Measurements from ENCODE around the gene PLD4.
"Not testable (repeated sequence)": the region's sequence is repeated elsewhere in the genome, so short reads cannot be mapped to it uniquely, and the experiment has no call there.

PLD4 gene

GRCh38 chr14:104885973-104886689, 38.5 kb upstream of the PLD4 start:
- no peak overlapping the region for H3K4me3 ChIP-seq (ENCODE audit: low read depth, low read length)

DNA sequence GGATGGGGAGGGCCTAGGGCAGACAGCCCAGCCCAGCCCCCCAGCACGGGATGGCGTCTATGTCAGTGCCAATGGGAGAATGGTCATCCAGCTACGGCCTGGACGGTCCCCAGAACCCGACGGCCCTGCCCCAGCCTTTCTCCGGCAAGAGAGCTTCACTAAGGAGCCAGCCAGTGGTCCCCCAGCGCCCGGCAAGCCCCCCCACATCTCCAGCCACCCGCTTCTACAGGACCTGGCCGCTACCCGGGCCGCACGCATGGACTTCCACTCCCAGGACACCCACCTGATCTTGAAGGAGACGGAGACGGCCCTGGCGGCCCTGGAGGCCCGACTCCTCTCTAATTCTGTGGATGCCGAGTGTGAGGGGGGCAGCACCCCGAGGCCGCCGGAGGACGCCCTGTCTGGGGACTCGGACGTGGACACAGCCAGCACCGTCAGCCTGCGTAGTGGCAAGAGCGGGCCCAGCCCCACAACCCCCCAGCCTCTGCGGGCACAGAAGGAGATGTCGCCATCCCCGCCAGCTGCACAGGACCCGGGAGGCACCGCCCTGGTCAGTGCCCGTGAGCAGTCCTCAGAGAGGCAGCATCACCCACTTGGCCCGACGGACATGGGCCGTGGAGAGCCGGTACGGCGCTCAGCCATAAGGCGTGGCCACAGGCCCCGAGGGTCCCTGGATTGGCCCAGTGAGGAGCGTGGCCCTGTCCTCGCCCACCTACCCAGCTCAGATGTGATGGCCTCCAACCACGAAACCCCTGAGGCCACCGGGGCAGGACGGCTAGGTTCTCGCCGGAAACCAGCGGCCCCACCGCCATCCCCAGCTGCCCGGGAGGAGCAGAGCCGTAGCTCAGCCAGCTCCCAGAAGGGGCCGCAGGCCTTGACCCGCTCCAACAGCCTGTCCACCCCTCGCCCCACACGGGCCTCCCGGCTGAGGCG, 37.7 kb upstream of the PLD4 start:
- no peak overlapping the region for H3K4me3 ChIP-seq (ENCODE audit: low read depth, low read length)

DNA sequence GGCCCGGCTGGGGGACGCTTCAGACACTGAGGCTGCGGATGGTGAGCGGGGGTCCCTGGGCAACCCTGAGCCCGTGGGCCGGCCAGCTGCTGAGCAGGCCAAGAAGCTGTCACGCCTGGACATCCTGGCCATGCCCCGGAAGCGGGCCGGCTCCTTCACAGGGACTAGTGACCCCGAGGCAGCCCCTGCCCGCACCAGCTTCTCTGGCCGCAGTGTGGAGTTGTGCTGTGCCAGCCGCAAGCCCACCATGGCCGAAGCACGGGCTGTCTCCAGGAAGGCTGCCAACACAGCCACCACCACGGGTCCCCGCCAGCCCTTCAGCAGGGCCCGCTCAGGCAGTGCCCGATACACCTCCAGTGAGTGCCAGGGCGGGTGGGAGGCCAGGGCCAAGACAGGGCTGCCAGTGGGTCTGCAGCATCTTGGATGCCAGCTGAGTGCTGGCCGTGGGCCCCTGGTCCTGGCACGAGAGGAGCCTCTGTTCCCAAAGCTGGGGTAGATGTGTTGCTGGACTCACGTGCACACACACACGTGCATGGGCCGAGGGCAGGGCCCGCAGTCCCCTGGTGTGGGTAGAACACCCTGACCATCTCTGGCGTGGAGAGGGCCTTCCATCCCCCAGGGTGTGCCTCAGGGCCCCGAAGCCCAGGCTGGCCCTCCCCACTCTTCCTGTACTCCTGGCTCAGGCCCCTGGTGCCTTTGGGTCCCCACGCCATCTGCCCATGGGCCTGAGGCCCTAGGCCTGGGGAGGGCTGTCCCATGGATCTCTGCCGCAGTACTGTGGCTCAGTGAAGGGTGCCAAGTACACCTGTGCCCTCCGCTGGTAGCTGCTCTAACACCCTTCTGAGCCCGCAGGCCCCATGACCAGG, 36.8 kb upstream of the PLD4 start:
- H3K4me3 ChIP-seq (ENCODE audit: low read depth, low read length), result no peak overlapping the region

DNA sequence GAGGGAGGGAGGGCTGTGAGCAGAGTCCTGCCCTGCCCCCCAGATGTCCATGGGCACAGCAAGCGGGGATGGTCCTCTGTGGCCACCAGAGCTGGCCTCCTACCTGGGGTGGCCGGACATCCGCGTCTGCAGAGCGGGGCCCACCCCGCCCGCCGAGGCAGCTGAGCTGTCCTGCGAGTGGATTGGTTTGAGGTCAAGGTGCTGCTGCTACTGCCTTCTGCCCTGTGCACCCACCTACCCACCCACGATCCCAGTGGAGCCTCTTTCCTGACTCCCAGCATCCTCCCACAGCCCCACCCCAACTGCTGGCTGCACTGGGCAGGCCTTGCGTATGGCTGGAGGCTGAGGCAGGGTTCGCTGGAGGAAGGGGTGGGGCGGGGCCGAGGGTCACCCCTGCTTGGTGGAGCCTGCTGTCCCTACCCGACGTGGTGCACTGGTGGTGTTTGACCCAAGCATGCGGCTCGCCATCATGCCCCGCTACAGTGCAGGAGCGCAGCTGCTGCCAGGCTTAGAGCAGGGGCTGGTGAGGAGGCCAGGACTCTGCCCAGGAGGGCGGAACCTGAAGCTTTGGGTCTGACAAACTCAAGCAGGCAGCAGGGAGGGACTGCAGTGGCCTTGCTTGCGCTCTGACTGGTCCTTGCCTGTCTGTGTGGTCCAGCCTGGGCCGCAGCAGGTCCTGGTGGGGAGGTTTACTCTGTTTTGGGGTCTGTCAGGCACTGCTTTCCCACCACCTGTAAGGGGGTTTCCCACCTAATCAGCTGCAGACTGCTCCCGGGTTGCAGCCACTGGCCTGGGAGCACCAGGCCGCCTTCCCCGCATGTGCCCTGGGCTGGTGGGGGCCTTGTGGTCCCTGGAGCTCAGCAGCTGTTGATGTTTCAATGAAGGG, 35.9 kb upstream of the PLD4 start:
- no peak overlapping the region for H3K4me3 ChIP-seq (ENCODE audit: low read depth, low read length)

- no peak overlapping the region for H3K4me3 ChIP-seq (ENCODE audit: low read depth, low read length)
Measured at GRCh38 chr14:104889375-104889757, 35.3 kb upstream of the PLD4 start.

DNA sequence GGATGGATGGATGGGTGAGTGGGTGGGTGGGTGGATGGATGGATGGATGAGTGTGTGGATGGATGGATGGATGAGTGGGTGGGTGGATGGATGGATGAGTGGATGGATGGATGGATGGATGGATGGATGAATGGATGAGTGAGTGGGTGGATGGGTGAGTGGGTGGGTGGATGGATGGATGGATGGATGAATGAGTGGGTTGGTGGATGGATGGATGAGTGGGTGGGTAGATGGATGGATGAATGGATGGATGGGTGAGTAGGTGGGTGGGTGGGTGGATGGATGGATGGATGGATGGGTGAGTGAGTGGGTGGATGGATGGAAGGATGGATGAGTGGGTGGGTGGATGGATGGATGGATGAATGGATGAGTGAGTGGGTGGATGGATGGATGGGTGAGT, 34.4 kb upstream of the PLD4 start:
- H3K4me3 ChIP-seq (ENCODE audit: low read depth, low read length), result not testable (repeated sequence)

DNA sequence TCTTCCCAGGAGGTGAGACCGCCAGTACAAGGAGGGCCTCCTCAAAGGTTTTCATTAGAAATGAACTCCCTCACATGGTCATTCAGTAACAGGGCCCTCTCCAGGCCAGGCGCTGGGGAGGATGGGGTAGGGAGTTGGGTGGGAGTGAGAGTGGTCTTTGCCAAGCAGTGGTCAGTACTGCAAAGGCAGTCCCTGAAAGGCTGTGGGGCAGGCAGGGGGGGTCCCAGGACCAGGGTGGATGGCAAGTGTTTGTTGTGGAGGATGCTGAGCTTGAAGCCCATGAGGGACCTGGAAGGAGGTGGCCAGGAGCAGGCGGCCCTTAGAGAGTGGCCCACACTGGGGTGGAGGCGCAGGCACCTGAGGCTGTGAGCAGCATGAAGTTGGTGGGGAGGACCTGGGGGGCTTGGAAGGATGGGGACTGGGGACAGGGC, 33.5 kb upstream of the PLD4 start:
- H3K4me3 ChIP-seq (ENCODE audit: low read depth, low read length), result no peak overlapping the region

- H3K4me3 ChIP-seq (ENCODE audit: low read depth, low read length), result no peak overlapping the region
Measured at GRCh38 chr14:104891664-104892530, 32.8 kb upstream of the PLD4 start.

- no peak overlapping the region for H3K4me3 ChIP-seq (ENCODE audit: low read depth, low read length)
Measured at GRCh38 chr14:104892531-104893434, 31.9 kb upstream of the PLD4 start.

DNA sequence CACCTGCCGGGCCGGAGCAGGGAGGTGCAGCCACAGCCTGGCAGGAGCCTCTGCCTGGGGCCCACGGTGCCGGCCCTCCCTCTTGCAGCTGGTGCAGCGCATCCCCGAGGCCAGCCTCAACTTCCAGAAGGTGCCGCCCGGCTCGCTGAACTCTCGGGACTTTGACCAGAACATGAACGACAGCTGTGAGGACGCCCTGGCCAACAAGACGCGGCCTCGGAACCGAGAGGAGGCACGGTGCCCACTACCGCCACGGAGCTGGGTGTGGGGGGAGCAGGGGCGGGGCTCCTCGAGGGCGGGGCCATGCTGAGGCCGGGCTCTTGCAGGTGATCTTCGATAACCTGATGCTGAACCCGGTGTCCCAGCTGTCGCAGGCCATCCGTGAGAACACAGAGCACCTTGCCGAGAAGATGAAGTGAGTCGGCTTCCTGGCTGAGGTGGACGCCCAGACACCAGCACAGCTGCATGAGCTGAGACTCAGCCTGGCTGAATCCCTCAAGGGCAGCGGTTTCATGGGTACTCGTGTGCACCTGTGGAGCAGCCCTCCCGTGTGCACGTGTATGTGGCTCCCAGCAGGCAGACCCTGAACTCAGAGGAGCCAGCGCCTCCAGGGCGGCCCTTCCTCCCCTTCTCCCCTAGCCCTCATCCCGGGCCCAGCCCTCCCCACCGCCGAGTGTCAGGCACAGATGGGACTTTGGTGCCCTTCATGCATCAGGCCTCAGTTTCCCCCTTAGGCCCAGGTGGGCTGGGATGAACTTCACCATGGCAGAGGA, 31.1 kb upstream of the PLD4 start:
- H3K4me3 ChIP-seq (ENCODE audit: low read depth, low read length), result no peak overlapping the region

DNA sequence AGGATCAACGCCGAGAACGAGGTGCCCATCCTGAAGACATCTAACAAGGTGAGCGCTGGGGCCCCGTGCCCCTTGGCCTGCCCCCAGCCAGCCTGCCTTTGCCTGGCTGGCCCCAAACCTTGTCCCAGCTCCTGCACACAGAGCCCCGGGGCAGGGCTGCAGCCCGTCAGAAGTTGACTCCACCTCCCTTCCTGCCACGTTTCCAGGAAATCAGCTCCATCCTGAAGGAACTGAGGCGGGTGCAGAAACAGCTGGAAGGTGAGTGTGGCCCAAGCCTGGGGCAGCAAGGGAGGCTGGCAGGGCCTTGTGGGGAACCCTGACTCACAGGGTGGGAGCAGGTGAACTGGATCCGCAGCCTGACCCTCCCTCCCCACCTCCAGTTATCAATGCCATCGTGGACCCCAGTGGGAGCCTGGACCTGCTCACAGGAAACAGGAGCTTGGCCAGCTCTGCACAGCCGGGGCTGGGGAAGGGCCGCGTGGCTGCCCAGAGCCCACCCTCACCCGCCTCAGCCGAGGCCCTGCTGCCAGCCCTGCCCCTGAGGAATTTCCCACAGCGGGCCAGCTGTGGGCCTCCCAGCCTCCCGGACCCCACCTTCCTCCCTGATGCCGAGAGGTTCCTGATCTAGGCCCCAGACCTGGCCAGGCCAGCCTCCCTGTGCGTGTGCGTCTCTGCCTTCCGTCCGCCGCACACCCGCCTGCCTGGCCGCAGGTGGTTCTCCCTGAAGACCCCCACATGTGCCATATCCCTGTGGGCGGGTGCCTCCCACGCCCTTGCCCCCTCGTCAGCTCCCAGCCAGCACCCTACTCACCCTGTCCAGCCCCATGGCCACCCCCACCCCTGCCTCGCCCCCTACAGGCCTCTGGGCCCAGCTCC, 30.1 kb upstream of the PLD4 start:
- H3K4me3 ChIP-seq (ENCODE audit: low read depth, low read length), result no peak overlapping the region

- no peak overlapping the region for H3K4me3 ChIP-seq (ENCODE audit: low read depth, low read length)
Measured at GRCh38 chr14:104895207-104895785, 29.4 kb upstream of the PLD4 start.

DNA sequence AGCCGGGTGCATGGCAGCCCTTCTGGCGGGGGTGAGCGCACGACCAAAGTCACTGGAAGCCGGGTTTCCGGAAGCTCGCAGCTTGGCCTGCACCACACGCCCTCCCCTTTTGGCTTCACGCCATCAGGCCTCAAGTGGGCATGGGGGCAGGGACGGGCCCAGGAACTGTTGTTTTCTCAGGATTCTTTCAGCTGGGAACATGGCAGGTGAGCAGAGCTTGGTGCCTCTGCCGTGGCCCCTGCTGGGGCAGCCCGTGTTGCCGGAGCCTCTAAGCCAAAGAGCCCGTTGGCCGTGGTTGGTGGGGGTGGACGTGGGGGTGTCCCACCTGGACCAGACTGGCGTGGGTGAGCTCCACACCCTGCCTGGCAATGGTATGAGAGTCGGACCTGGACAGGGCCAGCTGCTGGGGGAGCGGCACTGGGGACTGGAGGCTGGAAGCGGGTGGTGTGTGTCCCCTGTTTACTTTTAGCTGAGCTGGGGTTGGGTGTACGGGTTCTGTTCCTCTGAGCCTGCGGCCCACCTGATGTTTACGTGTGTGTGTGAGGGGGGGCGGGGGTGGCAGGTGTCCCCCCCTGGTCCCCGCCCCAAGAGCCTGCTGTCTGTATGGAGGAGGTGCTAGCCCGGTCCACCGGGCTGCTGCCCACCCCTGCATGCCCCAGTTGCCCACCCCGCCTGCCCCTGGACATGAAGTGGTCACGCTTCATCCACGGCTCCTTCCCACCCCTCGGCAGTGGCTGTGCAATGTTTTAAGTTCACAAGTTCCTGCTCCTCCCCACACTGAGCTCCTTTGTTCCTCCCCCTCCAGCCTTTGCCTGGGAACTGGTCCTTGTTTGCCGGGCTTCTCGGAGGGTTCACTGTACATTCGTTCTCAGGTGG, 28.7 kb upstream of the PLD4 start:
- no peak overlapping the region for H3K4me3 ChIP-seq (ENCODE audit: low read depth, low read length)

GRCh38 chr14:104897330-104898194, 27.1 kb upstream of the PLD4 start:
- H3K4me3 ChIP-seq (ENCODE audit: low read depth, low read length), result no peak overlapping the region
